HepG2 (cell line): Measurements from ENCODE around the gene MED12L. TPM values are rescaled to one million over a fixed set of nuclear protein-coding genes. Genes with fewer than 3 reads are reported as not detected.

Experiments used
- ATAC-seq: fragments of 200-7000 bp; cut with Tn5 transposase; 3 replicates; pipeline ENCODE4 v1.9.1; 2020; ENCODE audit warnings: mild to moderate bottlenecking, moderate library complexity
- BruUV-seq: library from RNA; stranded (reverse); fragments of 400-500 nt; replicated peaks from 2 replicates; lab custom pipeline; 2021; lab: Mats Ljungman, UMichigan
- CTCF ChIA-PET: fragments of 300-600 bp; formaldehyde crosslinking; extraction: SDS; loops from one replicate; lab custom pipeline; 2021; ENCODE audit warnings: low total read pairs, inconsistent platforms, low intra/inter-chr PET ratio; lab: Yijun Ruan, JAX
- POLR2A ChIA-PET: fragments of 350-600 bp; sonication (Branson Sonifier 250); formaldehyde crosslinking; loops from one replicate; lab custom pipeline; 2020; ENCODE audit warnings: antibody characterized with exemption, inconsistent platforms; lab: Yijun Ruan, JAX
- DNase-seq: peaks from one replicate; pipeline ENCODE4 v3.0.0-alpha.2; 2015; ENCODE audit warnings: low spot score
- FAIRE-seq: peaks from 3 replicates; lab custom pipeline; 2011; peaks lifted over from hg19 to GRCh38; lab: Jason Lieb, UNC
- H2AFZ ChIP-seq: one replicate; pipeline ENCODE4 v1.6.1; 2011; ENCODE audit warnings: low read length, inconsistent platforms
- H3K27ac ChIP-seq: fragments of 300-600 bp; 3 replicates; pipeline ENCODE4 v1.8.0; 2011; ENCODE audit warnings: mixed run types, mild to moderate bottlenecking, mixed read lengths, low read length, inconsistent platforms; ENCODE audit not compliant: insufficient read depth; ENCODE audit errors: extremely low read length
- H3K27me3 ChIP-seq, 2 experiments: fragments of 200-600 bp in 1 of 2; 2 replicates in 1 of 2; 3 replicates in 1 of 2; pipeline versions ENCODE4 v1.6.0 to v1.8.0; 2011; ENCODE audit warnings: low read length in 2 of 2, mild to moderate bottlenecking in 2 of 2, moderate library complexity in 2 of 2, inconsistent platforms in 1 of 2; ENCODE audit not compliant: insufficient read depth in 2 of 2, control insufficient read depth in 1 of 2
- H3K36me3 ChIP-seq, 2 experiments: fragments of 200-600 bp in 1 of 2; replicated peaks in 1 of 2; 2 replicates in 1 of 2; 3 replicates in 1 of 2; pipeline versions ENCODE4 v1.5.1 to v1.8.0; 2011; ENCODE audit warnings: low read length in 2 of 2, inconsistent platforms in 1 of 2; ENCODE audit not compliant: insufficient read depth in 2 of 2, control insufficient read depth in 1 of 2
- H3K4me1 ChIP-seq: 2 replicates; pipeline ENCODE4 v1.5.1; 2012; ENCODE audit warnings: low read length, inconsistent platforms; ENCODE audit not compliant: insufficient read depth
- H3K4me2 ChIP-seq: 2 replicates; pipeline ENCODE4 v1.6.0; 2011; ENCODE audit warnings: low read depth, low read length, inconsistent platforms
- H3K4me3 ChIP-seq, 3 experiments: fragments of 200-600 bp in 1 of 3; sonication (generic), shearing (Covaris generic) in 1 of 3; replicated peaks in 1 of 3; 2 replicates each; pipeline ENCODE4 v1.5.1; 2011 to 2016; ENCODE audit warnings: low read length in 3 of 3, inconsistent platforms in 2 of 3, low read depth in 2 of 3, mild to moderate bottlenecking in 2 of 3, control low read depth in 1 of 3, mixed read lengths in 1 of 3; ENCODE audit not compliant: insufficient read depth in 1 of 3
- H3K79me2 ChIP-seq: one replicate; pipeline ENCODE4 v1.6.1; 2011; ENCODE audit warnings: low read length, inconsistent platforms; ENCODE audit not compliant: insufficient read depth
- H3K9ac ChIP-seq: 2 replicates; pipeline ENCODE4 v1.6.0; 2011; ENCODE audit warnings: mild to moderate bottlenecking, low read depth, low read length, inconsistent platforms; ENCODE audit not compliant: insufficient read depth
- H3K9me3 ChIP-seq: 2 replicates; pipeline ENCODE4 v1.5.1; 2012; ENCODE audit warnings: mild to moderate bottlenecking, low read length
- H4K20me1 ChIP-seq: 2 replicates; pipeline ENCODE4 v1.6.0; 2011; ENCODE audit warnings: inconsistent platforms, mild to moderate bottlenecking, low read length, moderate library complexity; ENCODE audit not compliant: insufficient read depth
- CHCHD3 ChIP-seq: sonication (generic); formaldehyde crosslinking; IDR thresholded peaks from 2 replicates; pipeline ENCODE4 v1.8.0; 2022; ENCODE audit warnings: mild to moderate bottlenecking, missing genetic modification reagents, moderate library complexity
- FOXK2 ChIP-seq: fragments of 450-650 bp; IDR thresholded peaks from 2 replicates; pipeline ENCODE4 v1.6.1; 2016
- FOXO4 ChIP-seq: sonication (generic); formaldehyde crosslinking; conservative IDR thresholded peaks from 2 replicates; pipeline ENCODE4 v1.8.1; 2023; ENCODE audit warnings: missing genetic modification reagents
- FOXP4 ChIP-seq: sonication (generic); formaldehyde crosslinking; IDR thresholded peaks from 2 replicates; pipeline ENCODE4 v1.4.0; 2020; ENCODE audit warnings: missing genetic modification reagents
- LBX2 ChIP-seq: sonication (generic); formaldehyde crosslinking; IDR thresholded peaks from 2 replicates; pipeline ENCODE4 v1.5.0; 2020; ENCODE audit warnings: missing genetic modification reagents, mild to moderate bottlenecking, borderline replicate concordance
- MIER3 ChIP-seq: IDR thresholded peaks from 2 replicates; pipeline ENCODE4 v1.6.1; 2016; ENCODE audit warnings: missing compliant biosample characterization, borderline replicate concordance
- PBX3 ChIP-seq: sonication (generic); formaldehyde crosslinking; IDR thresholded peaks from 2 replicates; pipeline ENCODE4 v1.8.1; 2023; ENCODE audit warnings: missing genetic modification reagents, inconsistent platforms, borderline replicate concordance
- RORA ChIP-seq: sonication (generic); formaldehyde crosslinking; IDR thresholded peaks from 2 replicates; pipeline ENCODE4 v1.5.0; 2020; ENCODE audit warnings: mild to moderate bottlenecking, missing genetic modification reagents, moderate library complexity
- SALL2 ChIP-seq: sonication (generic); formaldehyde crosslinking; IDR thresholded peaks from 2 replicates; pipeline ENCODE4 v1.8.1; 2023; ENCODE audit warnings: mild to moderate bottlenecking, missing genetic modification reagents, inconsistent platforms
- ZBTB38 ChIP-seq: sonication (generic); formaldehyde crosslinking; IDR thresholded peaks from 2 replicates; pipeline ENCODE4 v1.5.1; 2020; ENCODE audit warnings: mild to moderate bottlenecking, missing genetic modification reagents
- ZFP36L2 ChIP-seq: sonication (generic); formaldehyde crosslinking; IDR thresholded peaks from 2 replicates; pipeline ENCODE4 v1.4.0; 2020; ENCODE audit warnings: missing genetic modification reagents
- ZSCAN30 ChIP-seq: sonication (generic); formaldehyde crosslinking; IDR thresholded peaks from 2 replicates; pipeline ENCODE4 v1.5.0; 2020; ENCODE audit warnings: mild to moderate bottlenecking, missing genetic modification reagents
- WGBS: methylation state at CpG from one replicate; pipeline ENCODE4 v1.1.6; 2017; ENCODE audit warnings: low lambda C conversion rate; 5-methylcytosine and 5-hydroxymethylcytosine counted together
- in situ Hi-C: cut with HindIII; loops from 2 replicates; pipeline ENCODE4 v1.10.0; 2017; ENCODE audit warnings: low pct_unique_long_range_greater_than_20kb; ENCODE audit not compliant: extremely low pct_ligation_motif_present
- intact Hi-C: fragments of 100-400 bp; cut with micrococcal nuclease; formaldehyde crosslinking; loops from one replicate; pipeline ENCODE4 v1.10.0; 2022; ENCODE audit not compliant: unreplicated experiment
- polyA plus RNA-seq, 8 experiments: library from polyadenylated mRNA; depleted of rRNA in 3 of 8; stranded (reverse) in 7 of 8; unstranded in 1 of 8; fragments of >200 nt; fragmentation: Illumina TruSeq in 4 of 8; extraction: Trizol in 4 of 8; gene quantifications; 2 replicates each; pipeline versions ENCODE4 v1.2.1 to v1.2.3, GENCODE V29; 2011 to 2016; ENCODE audit warnings: low read depth in 4 of 8, missing spikeins in 1 of 8, mixed read lengths in 1 of 8; ENCODE audit not compliant: insufficient read depth in 1 of 8
- total RNA-seq, 5 experiments: library from RNA; depleted of rRNA; stranded (reverse); fragments of >200 nt; fragmentation: Illumina TruSeq; extraction: Trizol; gene quantifications; 2 replicates each; pipeline ENCODE4 v1.2.3, GENCODE V29; 2016; ENCODE audit warnings: low read depth in 1 of 5

The MED12L gene
- total and polyA plus RNA-seq, 2 of the 13 experiments (the other 11 are each of a cell fraction or from before 2014, with no cell fraction given) = 0.07 to 0.64 TPM

- Histone ChIP-seq H2AFZ (no peak overlapping the region), H3K4me2 (no peak overlapping the region), H3K9ac (no peak overlapping the region), H3K4me1 (no peaks in the 10 kb centered on the region), H3K9me3 (no peaks in the 10 kb centered on the region), H3K36me3 (no peaks in the 10 kb centered on the region), H3K27me3 (no peaks in the 10 kb centered on the region), H3K79me2 (no peaks in the 10 kb centered on the region), H3K27ac (no peak overlapping the region), H3K4me3 (no peak overlapping the region), H4K20me1 (no peaks in the 10 kb centered on the region)
- no peak for TF ChIP-seq ZBTB38 (CRISPR knock-in tag)
- intact Hi-C loops = no loop called here
- 31% methylated on average over 10 of the region's 10 CpGs for WGBS
- ChIA-PET POLR2A (no interaction called here), CTCF (interaction anchor here (1.9 kb wide), 1 partner anchor 100 kb away, joined by 11 read pairs; no protein-coding TSS in a partner anchor)
- BruUV-seq = no TSS peak
- no peak for FAIRE-seq
- ATAC-seq = no peak
- DNase-seq = no peak
- in situ Hi-C loops = no loop called here
Observed at GRCh38 chr3:151328298-151328995, 243.0 kb downstream of the MED12L start.

- H3K4me3 ChIP-seq = no peak within 1 kb of the TSS
- CTCF ChIA-PET = no interaction called here
- FAIRE-seq = no peak
- H3K27me3 ChIP-seq = no peaks in the 10 kb centered on the region
- H2AFZ ChIP-seq = no peak within 1 kb of the TSS
- H3K79me2 ChIP-seq = no peaks in the 10 kb centered on the region
- DNase-seq = no peak
- ATAC-seq = no peak
- POLR2A ChIA-PET = no interaction called here
- no peaks in the 10 kb centered on the region for H3K9me3 ChIP-seq
- H3K9ac ChIP-seq = no peak within 1 kb of the TSS
- BruUV-seq = no TSS peak
- no peaks in the 10 kb centered on the region for H3K36me3 ChIP-seq
- H3K27ac ChIP-seq = no peak within 1 kb of the TSS
- no peaks in the 10 kb centered on the region for H4K20me1 ChIP-seq
- no peaks in the 10 kb centered on the region for H3K4me1 ChIP-seq
- intact Hi-C loops (no loop called here), in situ Hi-C loops (no loop called here)
- WGBS = 43% methylated on average over 1 of the region's 1 CpG
- no peak within 1 kb of the TSS for H3K4me2 ChIP-seq
- TF ChIP-seq FOXP4 (CRISPR knock-in tag) (no peak), FOXK2 (no peak), ZFP36L2 (CRISPR knock-in tag) (no peak), MIER3 (no peak), SALL2 (CRISPR knock-in tag) (no peak), FOXO4 (no peak), CHCHD3 (CRISPR knock-in tag) (no peak), ZSCAN30 (no peak), LBX2 (CRISPR knock-in tag) (no peak), RORA (CRISPR knock-in tag) (no peak), PBX3 (CRISPR knock-in tag) (no peak)
Observed at GRCh38 chr3:151329363-151329762, 243.9 kb downstream of the MED12L start, which contains the start of gene P2RY13. Gene P2RY13 (minus strand): TSS chr3:151329549. CDS start chr3:151329528, 21 bp downstream.
